Chondrocyte (in vitro differentiated cells): ENCODE data around the gene NINJ1. TPM values are rescaled to one million over a fixed set of nuclear protein-coding genes. Genes with fewer than 3 reads are reported as not detected.

Source experiments
- DNase-seq: peaks from one replicate; pipeline ENCODE4 v3.0.0; 2021; ENCODE audit warnings: mixed read lengths, low spot score
- H3K27ac Mint-ChIP-seq: one replicate; pipeline ENCODE4 v1.8.0; 2021; ENCODE audit warnings: mild to moderate bottlenecking, moderate library complexity, mixed read lengths; ENCODE audit not compliant: unreplicated experiment
- H3K27me3 Mint-ChIP-seq: 2 replicates; pipeline ENCODE4 v1.8.0; 2021; ENCODE audit warnings: low read depth, mixed read lengths
- H3K36me3 Mint-ChIP-seq: 2 replicates; pipeline ENCODE4 v1.8.0; 2021; ENCODE audit warnings: low read depth, mixed read lengths
- H3K4me1 Mint-ChIP-seq: 2 replicates; pipeline ENCODE4 v1.8.0; 2021; ENCODE audit warnings: low read depth, mild to moderate bottlenecking, mixed read lengths
- H3K4me3 Mint-ChIP-seq: one replicate; pipeline ENCODE4 v1.8.0; 2021; ENCODE audit warnings: mild to moderate bottlenecking, moderate library complexity, mixed read lengths; ENCODE audit not compliant: unreplicated experiment
- H3K9me3 Mint-ChIP-seq: 2 replicates; pipeline ENCODE4 v1.8.0; 2021; ENCODE audit warnings: low read depth, mixed read lengths
- CTCF ChIP-seq: fragments of 200-600 bp; sonication (generic); IDR thresholded peaks from 2 replicates; pipeline ENCODE4 v1.5.0; 2021; ENCODE audit warnings: antibody characterized with exemption, mild to moderate bottlenecking, moderate library complexity
- total RNA-seq: library from RNA; stranded (reverse); gene quantifications from 3 replicates; pipeline ENCODE4 v1.2.1, GENCODE V29; 2021

The NINJ1 gene
- total RNA-seq, 1 donor from 2014 or later = 33.6 TPM

- Mint-ChIP-seq H3K27me3 (peaks cover 30% of the 10 kb centered on the region), H3K4me3 (no peak overlapping the region), H3K27ac (no peak overlapping the region), H3K9me3 (no peaks in the 10 kb centered on the region), H3K4me1 (peaks cover 2% of the 10 kb centered on the region), H3K36me3 (no peaks in the 10 kb centered on the region)
- no peak for TF ChIP-seq CTCF
- no peak for DNase-seq
Measured at GRCh38 chr9:93180938-93181337, 46.9 kb upstream of the NINJ1 start.

GRCh38 chr9:93178851-93179786, 45.1 kb upstream of the NINJ1 start:
- H3K36me3 Mint-ChIP-seq = no peaks in the 10 kb centered on the region
- peaks cover 30% of the 10 kb centered on the region for H3K27me3 Mint-ChIP-seq
- H3K27ac Mint-ChIP-seq = no peak overlapping the region
- H3K4me3 Mint-ChIP-seq = no peak overlapping the region
- DNase-seq = no peak
- peaks cover 2% of the 10 kb centered on the region for H3K4me1 Mint-ChIP-seq
- no peaks in the 10 kb centered on the region for H3K9me3 Mint-ChIP-seq
- no peak for TF ChIP-seq CTCF

GRCh38 chr9:93177676-93178075, 43.6 kb upstream of the NINJ1 start:
- no peak overlapping the region for H3K4me3 Mint-ChIP-seq
- peaks cover 31% of the 10 kb centered on the region for H3K27me3 Mint-ChIP-seq
- DNase-seq = no peak
- no peak overlapping the region for H3K27ac Mint-ChIP-seq
- H3K36me3 Mint-ChIP-seq = no peaks in the 10 kb centered on the region
- H3K4me1 Mint-ChIP-seq = no peaks in the 10 kb centered on the region
- TF ChIP-seq CTCF = no peak
- H3K9me3 Mint-ChIP-seq = no peaks in the 10 kb centered on the region

GRCh38 chr9:93174976-93175375, 40.9 kb upstream of the NINJ1 start:
- H3K27me3 Mint-ChIP-seq = peaks cover 26% of the 10 kb centered on the region
- DNase-seq = no peak
- H3K4me1 Mint-ChIP-seq = no peaks in the 10 kb centered on the region

More at GRCh38 chr9:93174976-93175375, 40.9 kb upstream of the NINJ1 start:
- peaks cover 2% of the 10 kb centered on the region for H3K36me3 Mint-ChIP-seq
- H3K27ac Mint-ChIP-seq = no peak overlapping the region
- no peak for TF ChIP-seq CTCF
- H3K4me3 Mint-ChIP-seq = no peak overlapping the region
- no peaks in the 10 kb centered on the region for H3K9me3 Mint-ChIP-seq
